Measurements from ENCODE around the gene TMEM63C. TPM values are rescaled to one million over a fixed set of nuclear protein-coding genes. Genes with fewer than 3 reads are reported as not detected.

Gene TMEM63C
- total RNA-seq, 1 experiment from 2014 or later = 9.3 TPM

DNA sequence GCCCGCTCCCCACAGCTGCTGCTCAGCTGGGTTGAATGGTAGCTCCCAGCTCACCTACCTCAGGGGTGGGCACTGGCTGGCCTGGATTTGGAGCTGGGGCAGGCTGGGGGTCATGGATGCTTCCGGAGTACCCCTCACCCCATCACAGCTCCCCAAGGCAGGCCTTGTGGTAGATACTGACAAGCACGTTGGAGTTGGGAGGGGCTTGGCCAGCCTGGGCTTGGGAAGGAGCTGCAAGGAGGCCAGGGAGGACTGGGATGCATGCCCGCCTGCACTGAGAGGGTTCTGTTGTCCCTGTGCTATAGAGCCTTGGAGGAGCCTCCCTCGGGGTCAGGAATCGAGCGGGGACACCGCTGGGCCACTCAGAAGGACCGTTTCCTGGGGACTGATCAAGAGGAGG, 14.2 kb downstream of the TMEM63C start:
- ChIA-PET CTCF (interaction anchor here (0.5 to 1.5 kb wide), 5 partner anchors 17 to 421 kb away, joined by 3 read pairs; no protein-coding TSS in a partner anchor), POLR2A (interaction anchor here (2.5 kb wide), 1 partner anchor 11 kb away, joined by 8 read pairs; no protein-coding TSS in a partner anchor)
- Mint-ChIP-seq H3K27ac (ENCODE audit: low read depth, unreplicated experiment) (no peak overlapping the region), H3K36me3 (ENCODE audit: insufficient read depth, unreplicated experiment) (no peaks in the 10 kb centered on the region), H3K27me3 (ENCODE audit: insufficient read depth, unreplicated experiment) (no peaks in the 10 kb centered on the region), H3K9me3 (ENCODE audit: unreplicated experiment) (no peaks in the 10 kb centered on the region), H3K4me3 (ENCODE audit: unreplicated experiment) (no peak overlapping the region), H3K4me1 (ENCODE audit: insufficient read depth, unreplicated experiment) (no peaks in the 10 kb centered on the region)
- no TSS peak for BruUV-seq (replicated peaks)
- TF ChIP-seq, protein P1, sequence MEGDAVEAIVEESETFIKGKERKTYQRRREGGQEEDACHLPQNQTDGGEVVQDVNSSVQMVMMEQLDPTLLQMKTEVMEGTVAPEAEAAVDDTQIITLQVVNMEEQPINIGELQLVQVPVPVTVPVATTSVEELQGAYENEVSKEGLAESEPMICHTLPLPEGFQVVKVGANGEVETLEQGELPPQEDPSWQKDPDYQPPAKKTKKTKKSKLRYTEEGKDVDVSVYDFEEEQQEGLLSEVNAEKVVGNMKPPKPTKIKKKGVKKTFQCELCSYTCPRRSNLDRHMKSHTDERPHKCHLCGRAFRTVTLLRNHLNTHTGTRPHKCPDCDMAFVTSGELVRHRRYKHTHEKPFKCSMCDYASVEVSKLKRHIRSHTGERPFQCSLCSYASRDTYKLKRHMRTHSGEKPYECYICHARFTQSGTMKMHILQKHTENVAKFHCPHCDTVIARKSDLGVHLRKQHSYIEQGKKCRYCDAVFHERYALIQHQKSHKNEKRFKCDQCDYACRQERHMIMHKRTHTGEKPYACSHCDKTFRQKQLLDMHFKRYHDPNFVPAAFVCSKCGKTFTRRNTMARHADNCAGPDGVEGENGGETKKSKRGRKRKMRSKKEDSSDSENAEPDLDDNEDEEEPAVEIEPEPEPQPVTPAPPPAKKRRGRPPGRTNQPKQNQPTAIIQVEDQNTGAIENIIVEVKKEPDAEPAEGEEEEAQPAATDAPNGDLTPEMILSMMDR (IDR thresholded peaks at IDR 0.05; ENCODE audit: unreplicated experiment) = no peak
- DNase-seq (ENCODE audit: unreplicated experiment) = no peak
- intact Hi-C loops (cut with micrococcal nuclease) = no loop called here

DNA sequence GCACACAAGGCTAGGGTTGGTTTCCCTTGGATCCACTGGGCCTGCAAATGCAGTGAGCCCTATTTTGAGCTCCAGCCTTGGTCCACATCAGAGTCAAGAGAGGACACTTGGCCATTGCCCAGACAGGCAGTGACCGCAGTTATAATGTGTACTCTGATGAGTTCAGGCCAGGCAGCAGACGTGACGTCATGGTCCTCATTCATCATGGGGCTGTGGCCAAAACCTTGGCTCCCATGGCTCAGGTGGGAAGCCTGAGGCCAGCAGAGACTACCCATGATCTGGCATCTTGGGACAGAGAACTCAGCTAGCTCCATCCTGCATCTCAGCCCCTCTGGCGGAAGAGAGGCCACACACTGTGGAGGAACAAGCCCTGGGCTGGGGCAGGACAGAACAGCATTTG, 16.4 kb downstream of the TMEM63C start:
- Mint-ChIP-seq H3K9me3 (ENCODE audit: unreplicated experiment) (no peaks in the 10 kb centered on the region), H3K27me3 (ENCODE audit: insufficient read depth, unreplicated experiment) (no peaks in the 10 kb centered on the region), H3K4me1 (ENCODE audit: insufficient read depth, unreplicated experiment) (no peaks in the 10 kb centered on the region), H3K4me3 (ENCODE audit: unreplicated experiment) (no peak overlapping the region), H3K36me3 (ENCODE audit: insufficient read depth, unreplicated experiment) (no peaks in the 10 kb centered on the region), H3K27ac (ENCODE audit: low read depth, unreplicated experiment) (no peak overlapping the region)
- CTCF ChIA-PET = interaction anchor here (0.9 kb wide), 1 partner anchor 44 kb away, joined by 3 read pairs; no protein-coding TSS in a partner anchor
- no TSS peak for BruUV-seq (replicated peaks)
- no peak for DNase-seq (ENCODE audit: unreplicated experiment)
- POLR2A ChIA-PET = interaction anchor here (1.5 kb wide), 1 partner anchor 14 kb away, joined by 7 read pairs; no protein-coding TSS in a partner anchor
- intact Hi-C loops (cut with micrococcal nuclease) = no loop called here
- TF ChIP-seq, protein P1 (IDR thresholded peaks at IDR 0.05; ENCODE audit: unreplicated experiment) = no peak

DNA sequence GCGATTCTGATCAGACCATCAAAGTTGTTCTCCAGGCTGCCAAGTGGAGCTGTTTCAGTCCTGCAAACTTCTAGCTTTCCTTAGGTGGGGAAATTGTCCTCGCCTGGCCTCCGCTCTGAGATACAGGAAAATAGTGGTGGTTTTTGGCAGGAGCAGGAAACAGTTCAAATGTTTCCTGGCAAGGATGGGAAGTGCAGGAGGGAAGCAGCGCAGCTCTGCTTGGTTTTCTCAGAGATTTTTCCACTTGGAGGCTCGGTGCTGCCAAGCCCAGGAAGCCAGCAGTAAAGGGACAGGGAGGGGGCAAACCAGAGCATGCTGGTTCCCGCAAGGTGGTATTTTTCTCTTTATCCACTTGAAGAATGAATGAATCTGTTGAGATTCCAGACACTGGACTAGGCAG, 17.0 kb downstream of the TMEM63C start:
- POLR2A ChIA-PET = interaction anchor here (1.1 to 1.5 kb wide), 3 partner anchors 9 to 13 kb away, joined by 3 to 7 read pairs (median 3); no protein-coding TSS in a partner anchor
- H3K27ac Mint-ChIP-seq (ENCODE audit: low read depth, unreplicated experiment) = no peak overlapping the region
- intact Hi-C loops (cut with micrococcal nuclease) = no loop called here
- no peaks in the 10 kb centered on the region for H3K36me3 Mint-ChIP-seq (ENCODE audit: insufficient read depth, unreplicated experiment)
- CTCF ChIA-PET = interaction anchor here (0.9 to 1.9 kb wide), 2 partner anchors 44 to 46 kb away, joined by 3 to 6 read pairs; no protein-coding TSS in a partner anchor
- no peaks in the 10 kb centered on the region for H3K9me3 Mint-ChIP-seq (ENCODE audit: unreplicated experiment)
- BruUV-seq (replicated peaks) = no TSS peak
- DNase-seq (ENCODE audit: unreplicated experiment) = no peak
- TF ChIP-seq, protein P1 (IDR thresholded peaks at IDR 0.05; ENCODE audit: unreplicated experiment) = no peak
- H3K4me1 Mint-ChIP-seq (ENCODE audit: insufficient read depth, unreplicated experiment) = no peaks in the 10 kb centered on the region
- H3K27me3 Mint-ChIP-seq (ENCODE audit: insufficient read depth, unreplicated experiment) = no peaks in the 10 kb centered on the region
- no peak overlapping the region for H3K4me3 Mint-ChIP-seq (ENCODE audit: unreplicated experiment)

DNA sequence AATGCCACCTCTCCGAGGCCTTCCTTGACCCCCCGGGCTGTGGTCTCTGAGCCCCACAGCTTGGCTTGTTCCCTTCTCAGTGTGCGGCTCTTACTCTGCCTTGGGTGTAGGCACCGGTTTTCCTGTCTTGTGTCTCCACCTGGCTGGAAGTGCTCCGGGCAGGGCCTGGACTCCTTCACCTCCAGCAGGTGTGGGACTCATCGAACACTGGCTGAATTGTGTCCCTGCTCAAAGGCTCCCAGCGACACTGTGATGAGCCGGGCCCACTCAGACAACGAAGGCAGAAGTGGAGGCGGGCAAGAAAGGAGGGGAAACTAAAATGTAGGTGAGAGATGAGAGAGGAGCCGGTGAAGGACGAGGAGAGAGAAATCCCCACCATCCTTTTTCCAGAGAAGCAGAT, 18.0 kb downstream of the TMEM63C start:
- CTCF ChIA-PET = interaction anchor here (1.3 to 1.9 kb wide), 3 partner anchors 11 to 47 kb away, joined by 4 to 6 read pairs (median 4); no protein-coding TSS in a partner anchor
- H3K27ac Mint-ChIP-seq (ENCODE audit: low read depth, unreplicated experiment) = no peak overlapping the region
- intact Hi-C loops (cut with micrococcal nuclease) = no loop called here

More for the DNA sequence above, 18.0 kb downstream of the TMEM63C start:
- Mint-ChIP-seq H3K4me3 (ENCODE audit: unreplicated experiment) (no peak overlapping the region), H3K9me3 (ENCODE audit: unreplicated experiment) (no peaks in the 10 kb centered on the region), H3K36me3 (ENCODE audit: insufficient read depth, unreplicated experiment) (no peaks in the 10 kb centered on the region), H3K27me3 (ENCODE audit: insufficient read depth, unreplicated experiment) (no peaks in the 10 kb centered on the region), H3K4me1 (ENCODE audit: insufficient read depth, unreplicated experiment) (no peaks in the 10 kb centered on the region)
- POLR2A ChIA-PET = interaction anchor here (0.6 to 1.5 kb wide), 4 partner anchors 9 to 53 kb away, joined by 3 to 7 read pairs (median 4); no protein-coding TSS in a partner anchor
- no TSS peak for BruUV-seq (replicated peaks)
- TF ChIP-seq, protein P1 (IDR thresholded peaks at IDR 0.05; ENCODE audit: unreplicated experiment) = no peak
- DNase-seq (ENCODE audit: unreplicated experiment) = no peak
